HG03565 (cell line): ENCODE results near the gene STARD3.
"Not testable (repeated sequence)": the region's sequence is repeated elsewhere in the genome, so short reads cannot be mapped to it uniquely, and the experiment has no call there.

Source experiments
- ATAC-seq: cut with Tn5 transposase; IDR thresholded peaks from one replicate; pipeline ENCODE4 v1.9.1; 2021; ENCODE audit warnings: mild to moderate bottlenecking, moderate library complexity; ENCODE audit not compliant: unreplicated experiment

The STARD3 gene

DNA sequence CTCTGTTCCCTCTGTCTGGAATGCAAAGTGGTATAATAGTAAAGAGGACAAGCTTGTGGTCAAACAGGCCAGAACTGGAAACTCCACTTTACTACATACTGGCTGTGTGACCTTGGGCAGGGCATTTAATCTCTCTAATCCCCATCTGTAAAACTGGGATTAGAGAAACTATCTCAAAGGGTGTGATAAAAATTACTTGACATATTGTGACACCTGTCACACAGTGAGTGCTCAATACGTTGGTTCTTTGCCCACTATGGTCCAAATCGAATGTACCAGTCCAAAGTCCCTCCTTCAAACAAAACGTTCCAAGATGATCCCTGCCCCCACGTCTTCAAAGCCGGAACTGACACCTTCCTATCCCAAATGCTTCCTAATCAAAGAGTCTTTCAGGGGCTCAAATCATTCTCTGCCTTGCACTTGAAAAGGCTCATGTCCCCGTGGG, 50.2 kb downstream of the STARD3 start:
- no peak for ATAC-seq

DNA sequence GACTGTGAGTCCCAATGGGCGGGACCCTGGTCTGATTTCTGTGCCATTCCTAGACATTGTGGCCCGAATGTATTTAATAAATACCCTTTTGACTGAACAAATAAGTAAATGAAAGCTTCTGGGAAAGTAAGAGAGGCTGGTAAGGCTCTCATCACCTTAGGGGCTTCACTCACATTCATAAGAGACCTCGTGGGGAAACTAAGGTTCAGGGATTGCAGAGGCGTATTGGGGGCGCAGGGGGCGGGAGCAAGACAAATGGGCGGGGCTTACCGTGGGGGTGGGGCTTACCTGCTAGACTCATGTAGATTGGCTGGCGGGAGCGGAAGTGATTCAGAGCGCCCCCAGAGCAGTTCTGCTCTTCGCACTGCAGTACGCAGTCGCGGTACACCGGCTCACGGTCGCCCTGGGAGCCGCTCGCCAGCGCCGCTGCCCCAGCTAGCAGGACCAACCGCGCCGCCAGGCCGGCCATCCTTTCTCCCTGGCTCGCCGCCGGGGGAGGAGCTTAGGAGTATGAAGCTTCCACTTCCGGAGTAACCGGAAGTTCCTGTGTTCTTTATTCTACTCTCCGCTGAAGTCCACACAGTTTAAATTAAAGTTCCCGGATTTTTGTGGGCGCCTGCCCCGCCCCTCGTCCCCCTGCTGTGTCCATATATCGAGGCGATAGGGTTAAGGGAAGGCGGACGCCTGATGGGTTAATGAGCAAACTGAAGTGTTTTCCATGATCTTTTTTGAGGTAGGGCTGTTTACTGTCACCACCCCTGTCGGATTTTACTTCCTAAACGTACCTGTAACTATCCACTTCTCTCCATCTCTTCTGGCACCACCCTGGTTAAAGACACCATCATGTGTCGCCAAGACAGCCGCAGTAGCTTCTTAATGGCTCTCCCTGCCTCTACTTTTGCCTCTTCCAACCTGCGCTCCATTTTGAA, 50.9 kb downstream of the STARD3 start, which contains the start of gene PGAP3:
PGAP3 (minus strand) TSS at position 512 of the 929 bp plus-strand sequence; CDS start at position 469, 43 bp downstream.
- ATAC-seq: peak; percentile 78

DNA sequence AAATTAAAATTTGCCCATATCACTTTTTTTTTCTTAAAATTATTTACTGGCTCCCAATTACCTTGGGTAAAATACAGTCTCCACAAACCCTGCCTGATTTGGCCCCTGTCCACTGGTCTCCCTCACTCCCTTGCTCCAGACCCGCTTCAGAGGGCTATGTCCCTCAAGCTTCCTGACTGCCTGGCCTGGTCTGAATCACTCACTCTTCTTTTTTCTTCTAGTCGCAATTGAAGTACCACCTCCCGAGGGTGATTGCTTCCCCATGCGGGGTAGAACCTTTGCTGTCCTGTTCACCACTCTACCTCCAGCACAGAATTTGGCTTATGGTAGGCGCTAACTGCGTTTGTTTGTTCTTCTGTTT, 51.5 kb downstream of the STARD3 start:
- ATAC-seq: no peak

DNA sequence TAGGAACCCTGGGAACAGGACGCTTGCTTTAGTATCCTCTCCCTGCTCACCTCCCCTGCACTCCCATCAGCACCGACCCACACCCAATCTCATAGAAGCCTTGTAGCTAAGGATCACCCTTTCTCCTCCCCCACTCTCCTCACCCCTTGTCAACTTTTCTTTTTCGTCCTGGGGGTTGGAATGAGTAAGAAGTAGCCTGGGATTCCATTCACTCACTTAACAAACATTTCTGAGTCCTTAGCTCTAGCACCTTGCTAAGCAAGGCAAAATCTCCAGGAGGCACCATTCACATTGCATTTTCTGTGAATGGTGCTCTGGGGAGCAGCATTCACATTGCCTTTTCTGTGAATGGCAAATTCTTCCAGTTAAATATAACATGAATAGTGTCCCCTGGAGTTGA, 52.0 kb downstream of the STARD3 start:
- no peak for ATAC-seq

DNA sequence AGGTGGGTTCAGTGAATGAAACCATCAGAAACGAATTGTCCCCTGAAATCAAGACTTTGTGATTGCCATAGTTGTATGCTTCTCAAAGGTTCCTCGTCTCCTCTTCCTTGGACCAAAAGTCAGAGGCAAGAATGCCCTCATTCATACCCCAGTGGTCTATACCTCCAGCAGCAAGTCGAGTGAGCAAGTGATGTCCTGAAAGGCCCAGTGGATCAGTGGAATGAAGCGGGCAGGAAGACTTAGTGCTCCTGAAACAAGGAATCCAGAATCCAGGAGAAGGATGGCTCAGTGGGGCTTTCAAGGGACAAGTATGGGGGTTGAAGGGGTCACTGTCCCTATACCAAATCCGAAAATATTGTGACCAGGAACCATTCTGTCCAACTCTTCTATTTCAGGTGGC, 57.6 kb downstream of the STARD3 start:
- ATAC-seq: no peak

DNA sequence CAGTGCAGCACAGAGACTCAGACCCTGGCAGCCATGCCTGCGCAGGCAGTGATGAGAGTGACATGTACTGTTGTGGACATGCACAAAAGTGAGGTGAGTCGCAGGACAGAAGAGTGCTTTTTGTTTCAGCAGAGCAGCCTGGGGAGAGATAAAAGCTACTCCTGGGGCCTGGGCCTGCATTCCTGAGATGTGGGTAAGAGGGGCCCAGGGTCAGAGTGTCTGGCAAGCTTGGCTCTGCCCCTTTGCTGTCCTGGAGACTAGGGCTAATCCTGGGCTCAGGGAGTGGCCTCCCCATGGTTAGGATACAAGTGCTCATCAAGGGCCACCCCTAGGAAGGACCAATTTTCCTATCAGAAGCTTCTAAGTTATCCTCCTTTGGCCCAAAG, 58.1 kb downstream of the STARD3 start:
- ATAC-seq: no peak

DNA sequence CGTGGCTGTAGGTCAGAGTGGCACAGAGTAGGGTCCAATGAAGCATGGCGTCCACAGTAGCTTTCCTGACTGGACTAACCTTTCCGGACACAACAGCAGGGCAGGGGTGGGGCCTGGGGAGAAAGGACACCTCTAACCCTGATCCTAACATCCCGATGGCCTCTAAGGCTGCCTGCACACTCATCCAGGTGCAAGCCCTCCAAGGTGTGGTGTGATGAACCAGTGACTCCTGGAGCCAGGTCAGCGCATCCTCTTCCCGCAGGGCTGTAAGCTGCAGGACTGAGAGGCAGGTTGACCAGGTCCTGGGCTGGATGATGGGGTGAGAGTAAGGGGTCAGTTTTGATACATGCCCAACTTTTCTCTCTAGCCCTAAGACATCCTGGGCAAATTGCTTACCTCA, 59.8 kb downstream of the STARD3 start:
- no peak for ATAC-seq

DNA sequence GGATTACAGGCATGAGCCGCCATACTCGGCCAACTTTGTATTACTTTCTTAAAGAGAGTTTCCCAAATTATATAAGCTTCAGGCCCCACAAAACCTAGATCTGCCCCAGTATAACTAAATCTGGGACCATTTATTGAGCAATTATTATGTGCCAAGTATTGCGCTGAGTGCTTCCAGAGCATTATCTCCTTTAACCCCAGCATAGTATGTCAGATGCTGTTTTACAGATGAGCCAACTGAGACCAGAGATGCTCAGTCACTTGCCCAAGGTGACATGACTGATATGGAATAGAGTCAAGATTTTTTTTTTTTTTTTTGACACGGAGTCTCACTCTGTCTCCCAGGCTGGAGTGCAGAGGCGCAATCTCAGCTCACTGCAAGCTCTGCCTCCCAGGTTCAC, 61.0 kb downstream of the STARD3 start:
- no peak for ATAC-seq

DNA sequence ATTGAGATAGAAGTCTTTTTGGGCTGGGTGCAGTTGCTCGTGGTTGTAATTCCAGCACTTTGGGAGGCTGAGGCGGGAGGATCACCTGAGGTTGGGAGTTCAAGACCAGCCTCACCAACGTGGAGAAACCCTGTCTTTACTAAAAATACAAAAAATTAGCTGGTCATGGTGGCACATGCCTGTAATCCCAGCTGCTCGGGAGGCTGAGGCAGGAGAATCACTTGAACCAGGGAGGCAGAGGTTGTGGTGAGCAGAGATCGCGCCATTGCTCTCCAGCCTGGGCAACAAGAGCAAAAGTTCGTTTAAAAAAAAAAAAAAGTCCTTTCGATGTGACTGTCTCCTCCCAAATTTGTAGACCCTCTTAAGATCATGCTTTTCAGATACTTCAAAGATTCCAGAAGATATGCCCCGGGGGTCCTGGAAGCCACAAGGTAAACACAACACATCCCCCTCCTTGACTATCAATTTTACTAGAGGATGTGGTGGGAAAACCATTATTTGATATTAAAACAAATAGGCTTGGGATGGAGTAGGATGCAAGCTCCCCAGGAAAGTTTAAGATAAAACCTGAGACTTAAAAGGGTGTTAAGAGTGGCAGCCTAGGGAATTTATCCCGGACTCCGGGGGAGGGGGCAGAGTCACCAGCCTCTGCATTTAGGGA, 62.3 kb downstream of the STARD3 start:
- not testable (repeated sequence) for ATAC-seq

DNA sequence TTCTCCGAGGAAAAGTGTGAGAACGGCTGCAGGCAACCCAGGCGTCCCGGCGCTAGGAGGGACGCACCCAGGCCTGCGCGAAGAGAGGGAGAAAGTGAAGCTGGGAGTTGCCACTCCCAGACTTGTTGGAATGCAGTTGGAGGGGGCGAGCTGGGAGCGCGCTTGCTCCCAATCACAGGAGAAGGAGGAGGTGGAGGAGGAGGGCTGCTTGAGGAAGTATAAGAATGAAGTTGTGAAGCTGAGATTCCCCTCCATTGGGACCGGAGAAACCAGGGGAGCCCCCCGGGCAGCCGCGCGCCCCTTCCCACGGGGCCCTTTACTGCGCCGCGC, 62.8 kb downstream of the STARD3 start, which contains the start of gene ERBB2:
ERBB2 (plus strand) TSS at position 247 of the 330 bp plus-strand sequence. CDS start 175 bp downstream, outside the sequence.
- ATAC-seq: no peak

DNA sequence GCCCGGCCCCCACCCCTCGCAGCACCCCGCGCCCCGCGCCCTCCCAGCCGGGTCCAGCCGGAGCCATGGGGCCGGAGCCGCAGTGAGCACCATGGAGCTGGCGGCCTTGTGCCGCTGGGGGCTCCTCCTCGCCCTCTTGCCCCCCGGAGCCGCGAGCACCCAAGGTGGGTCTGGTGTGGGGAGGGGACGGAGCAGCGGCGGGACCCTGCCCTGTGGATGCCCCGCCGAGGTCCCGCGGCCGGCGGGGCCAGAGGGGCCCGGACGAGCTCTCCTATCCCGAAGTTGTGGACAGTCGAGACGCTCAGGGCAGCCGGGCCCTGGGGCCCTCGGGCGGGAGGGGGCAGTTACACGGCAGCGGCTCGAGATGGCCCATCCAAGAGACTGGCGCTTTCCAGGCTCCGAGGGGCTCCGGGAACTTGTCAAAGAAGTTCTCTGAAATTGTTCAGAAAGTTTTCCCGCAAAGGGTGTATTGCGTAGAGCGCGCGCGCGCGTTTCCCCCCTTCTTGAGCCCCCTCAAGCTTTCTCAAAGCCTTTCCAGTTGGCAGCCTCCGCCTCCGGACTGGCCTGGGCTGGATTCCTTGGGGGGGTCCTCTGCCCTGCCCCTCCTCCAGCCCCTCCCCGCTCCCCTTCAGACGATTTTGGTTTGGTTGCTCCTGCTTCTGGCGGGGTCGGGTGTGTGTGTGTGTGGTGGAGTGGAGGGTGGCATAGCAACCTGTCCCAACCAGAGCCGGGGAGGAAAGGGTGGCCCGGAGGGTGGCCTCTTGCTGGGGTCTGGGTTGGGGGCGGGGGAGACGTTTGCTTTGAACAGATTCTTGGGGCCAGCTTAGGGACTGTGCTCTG, 63.4 kb downstream of the STARD3 start:
- no peak for ATAC-seq

DNA sequence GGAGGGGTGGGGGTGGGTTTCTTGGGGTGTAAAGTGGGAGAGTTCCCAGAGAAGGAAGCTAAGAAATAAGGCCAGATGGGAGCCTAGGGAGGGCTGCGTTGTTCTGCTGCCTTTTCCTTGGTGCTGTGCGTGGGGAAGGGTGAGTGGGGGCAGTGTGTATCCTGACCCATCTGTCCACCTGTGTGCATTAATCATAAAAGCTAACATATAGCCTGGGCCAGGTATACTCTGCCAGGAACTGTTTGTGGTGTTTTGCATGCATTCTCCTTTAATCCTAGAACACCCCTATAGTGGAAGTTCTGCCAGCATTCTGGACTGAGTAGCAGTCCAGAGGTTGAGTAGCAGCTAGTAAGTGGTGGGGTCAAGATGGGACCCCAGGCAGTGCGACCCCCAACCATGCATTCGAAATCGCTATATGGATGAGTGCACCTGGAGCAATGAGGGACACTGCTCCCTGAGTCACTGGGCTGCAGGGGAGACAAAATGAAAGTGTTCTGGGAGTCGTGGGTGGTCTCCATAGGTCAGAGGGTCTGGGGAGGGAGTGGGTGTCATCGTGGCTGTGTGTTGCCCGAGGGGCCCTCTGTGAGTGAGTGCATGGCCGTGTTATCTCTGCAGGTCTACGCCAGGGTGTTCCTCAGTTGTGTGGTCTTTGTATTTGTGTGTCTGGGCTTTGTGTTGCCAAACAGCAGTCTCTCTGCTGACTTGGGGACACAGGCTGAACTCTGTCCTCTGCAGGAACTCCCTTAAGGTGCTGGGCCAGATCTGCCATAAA, 64.3 kb downstream of the STARD3 start:
- ATAC-seq: no peak

DNA sequence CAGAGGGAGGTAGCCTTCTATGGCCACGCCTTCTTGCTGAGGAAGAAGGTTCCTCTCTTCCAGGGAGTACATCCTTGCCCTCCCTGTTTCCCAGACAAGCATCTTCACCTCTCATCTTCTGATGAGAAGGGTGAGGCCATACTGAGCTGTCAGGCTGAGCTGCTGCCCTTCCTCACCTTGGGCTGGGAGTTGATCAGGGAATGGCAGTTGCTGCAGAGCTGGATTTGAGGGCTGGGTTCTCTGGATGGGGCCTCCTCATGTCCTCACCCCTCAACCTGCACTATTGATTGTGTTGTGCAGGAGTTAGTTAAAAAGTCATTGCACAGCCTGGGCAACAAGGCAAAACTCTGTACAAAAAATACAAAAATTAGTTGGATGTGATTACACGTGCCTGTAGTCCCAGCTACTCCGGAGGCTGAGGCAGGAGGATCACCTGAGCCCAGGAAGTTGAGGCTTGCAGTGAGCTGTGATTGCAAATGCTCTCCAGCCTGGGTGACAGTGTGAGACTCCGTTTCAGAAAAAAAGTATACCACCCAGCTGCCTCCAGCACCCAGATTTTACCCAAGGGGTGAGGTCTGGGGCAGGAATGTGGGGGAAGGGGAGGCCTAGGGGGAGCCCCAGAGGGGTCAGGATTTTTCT, 65.0 kb downstream of the STARD3 start:
- ATAC-seq: no peak

DNA sequence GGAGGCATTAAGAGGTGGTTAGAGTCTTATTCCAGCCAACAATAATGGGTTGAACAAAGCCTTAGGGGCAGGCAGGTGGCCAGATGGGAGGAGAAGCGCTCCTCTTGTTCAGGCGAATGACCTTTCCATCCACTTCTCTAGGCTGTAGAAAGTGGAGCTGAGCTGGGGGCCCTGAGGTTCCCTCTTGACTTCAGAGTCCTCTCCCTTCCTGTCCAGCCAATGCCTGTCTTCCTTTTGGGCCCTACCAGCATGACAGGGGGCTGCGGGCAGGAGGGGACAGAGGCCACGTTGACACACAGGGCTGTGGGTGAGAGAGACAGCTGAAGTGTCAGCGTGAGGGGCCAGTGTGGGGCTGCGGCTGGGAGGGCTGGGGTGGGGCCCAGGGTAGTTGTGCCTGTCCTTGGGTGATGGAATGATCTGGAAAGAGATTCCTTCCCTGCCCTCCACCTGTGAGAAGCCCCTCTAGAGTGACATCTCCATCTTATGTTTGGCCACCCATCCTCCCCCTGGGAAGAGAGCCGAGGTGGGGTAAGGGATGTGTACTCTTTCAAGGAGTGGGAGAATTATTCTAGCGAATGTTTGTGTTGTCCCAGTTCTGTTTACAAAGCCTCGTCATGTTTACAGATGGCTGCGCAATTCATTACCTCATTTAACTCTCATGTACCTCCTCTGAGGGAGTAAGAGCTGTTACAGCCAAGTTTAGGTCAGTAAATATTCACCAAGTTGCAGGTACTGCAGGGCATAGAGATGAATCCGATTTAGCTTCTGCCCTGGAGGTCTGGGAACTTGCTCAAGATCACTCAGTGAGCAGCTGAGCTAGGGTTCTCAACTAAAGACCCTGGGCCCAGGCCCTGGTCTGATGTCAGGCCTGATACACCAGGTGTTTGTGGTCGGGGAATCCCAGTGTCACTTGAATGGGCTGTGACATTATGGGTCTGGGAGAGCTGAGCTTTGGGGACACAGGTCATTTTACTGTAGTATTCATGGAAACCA, 66.3 kb downstream of the STARD3 start:
- ATAC-seq: no peak

DNA sequence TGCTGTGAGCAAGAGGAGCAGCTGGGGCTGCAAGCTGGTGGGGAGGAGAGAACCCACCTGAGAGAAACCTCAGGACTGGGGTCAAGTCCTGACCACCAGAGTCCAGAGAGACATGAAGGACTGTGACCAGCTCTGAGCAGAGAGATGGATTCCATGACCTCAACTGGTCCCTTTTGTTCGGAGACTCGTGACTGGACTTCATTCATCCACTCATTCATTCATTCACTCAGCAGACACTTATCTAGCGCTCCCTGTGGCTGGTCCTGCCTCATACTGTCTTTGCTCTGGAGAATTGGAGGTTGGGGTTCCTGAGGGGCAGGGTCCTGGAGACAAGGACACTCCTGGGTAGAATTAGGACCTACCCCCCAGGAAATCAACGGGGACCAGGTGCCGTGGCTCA, 67.0 kb downstream of the STARD3 start:
- no peak for ATAC-seq

DNA sequence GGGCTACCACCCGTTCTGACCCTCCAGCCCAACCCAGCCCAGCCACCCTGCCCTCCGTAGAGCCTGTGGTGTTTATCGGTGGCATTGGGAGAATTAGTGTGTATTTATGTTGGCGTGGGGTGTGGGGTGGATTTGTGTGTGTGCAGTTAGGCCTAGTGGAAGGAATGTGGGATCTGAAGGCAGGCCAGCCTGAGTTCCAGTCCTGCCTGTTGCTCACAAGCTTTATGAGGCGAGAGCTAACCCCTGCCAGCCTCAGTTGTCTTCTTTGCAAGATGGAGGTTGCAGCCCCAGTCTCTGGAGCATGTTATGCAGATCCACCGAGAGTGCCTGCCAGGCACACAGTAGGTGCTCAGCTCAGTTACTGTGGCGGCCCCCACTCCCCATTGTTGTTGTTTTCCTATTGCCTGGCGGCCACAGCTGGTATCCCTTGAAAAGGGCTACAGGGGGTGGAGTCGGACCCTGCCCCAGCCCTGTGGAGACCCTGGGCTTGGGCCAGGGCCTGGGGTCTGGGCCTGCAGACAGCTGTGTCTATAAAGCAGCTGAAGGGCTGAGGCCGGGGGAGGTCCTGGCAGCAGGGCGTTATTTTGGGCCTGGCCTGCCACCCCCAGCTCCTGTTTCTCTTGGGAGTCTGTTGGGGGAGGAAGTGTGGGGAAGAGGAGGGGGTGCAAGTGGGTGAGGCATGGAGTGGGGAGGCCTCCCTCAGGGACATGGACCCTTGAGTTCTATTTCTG, 68.0 kb downstream of the STARD3 start:
- ATAC-seq: no peak

DNA sequence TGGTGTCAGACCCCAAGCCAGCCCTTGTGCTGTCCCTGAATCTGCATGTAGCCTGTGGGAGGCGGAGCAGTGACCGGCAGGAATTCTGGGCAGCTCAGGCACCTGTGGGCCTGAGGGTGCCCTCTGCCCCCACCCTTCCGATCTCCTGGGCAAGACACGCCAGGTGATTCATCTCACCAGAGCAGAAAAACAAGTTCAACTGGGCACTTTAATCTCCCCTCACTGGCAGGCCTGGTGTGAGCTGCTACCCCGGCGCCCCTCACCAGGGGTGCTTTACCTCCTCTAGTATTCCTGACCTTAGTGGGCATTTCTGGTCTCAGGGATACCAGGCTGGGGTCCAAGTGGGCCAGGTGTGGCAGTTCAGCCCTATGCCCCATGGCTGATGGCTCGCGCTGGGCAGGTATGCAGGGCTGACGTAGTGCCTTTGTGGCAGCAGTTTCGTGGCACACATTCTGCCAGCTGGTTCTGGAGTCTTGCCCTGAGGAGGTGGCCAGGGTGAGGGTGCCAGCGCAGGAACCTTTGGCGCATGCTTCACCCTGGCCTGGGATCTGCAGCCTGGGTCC, 68.9 kb downstream of the STARD3 start:
- ATAC-seq: no peak

DNA sequence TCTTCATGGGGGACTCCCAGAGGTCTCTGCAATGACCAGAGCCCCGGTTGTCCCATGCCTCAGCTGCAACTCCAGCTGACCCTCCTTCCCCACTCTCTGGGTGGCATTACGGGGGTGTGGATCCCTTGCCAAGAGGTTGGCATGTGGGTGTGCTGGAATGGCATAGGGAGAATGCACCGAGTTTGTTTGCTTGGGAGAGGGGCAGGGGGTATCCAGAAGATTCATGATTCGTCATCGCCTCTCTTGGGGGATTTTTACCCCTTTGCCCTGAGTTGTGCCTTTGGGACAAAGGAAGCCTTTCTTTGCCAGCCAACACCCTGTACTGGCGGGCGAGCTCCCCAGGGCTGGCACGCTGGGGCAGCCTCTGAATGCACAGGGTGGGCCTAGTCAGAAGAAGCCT, 69.4 kb downstream of the STARD3 start:
- no peak for ATAC-seq
